HL-60 (cell line): Measurements from ENCODE around the gene HASPIN.

Experiments
- CTCF ChIP-seq: IDR thresholded peaks from one replicate; pipeline ENCODE4 v1.5.1; 2011; ENCODE audit warnings: low read length, control low read depth, inconsistent platforms; ENCODE audit not compliant: insufficient read depth
- GABPA ChIP-seq: IDR thresholded peaks from 2 replicates; pipeline ENCODE4 v1.6.1; 2012; ENCODE audit warnings: low read depth
- POLR2AphosphoS5 ChIP-seq: IDR thresholded peaks from 2 replicates; pipeline ENCODE4 v1.6.1; 2012; ENCODE audit warnings: low read depth
- REST ChIP-seq: IDR thresholded peaks from 2 replicates; pipeline ENCODE4 v1.6.1; 2012; ENCODE audit warnings: low read depth; ENCODE audit not compliant: insufficient replicate concordance

DNA sequence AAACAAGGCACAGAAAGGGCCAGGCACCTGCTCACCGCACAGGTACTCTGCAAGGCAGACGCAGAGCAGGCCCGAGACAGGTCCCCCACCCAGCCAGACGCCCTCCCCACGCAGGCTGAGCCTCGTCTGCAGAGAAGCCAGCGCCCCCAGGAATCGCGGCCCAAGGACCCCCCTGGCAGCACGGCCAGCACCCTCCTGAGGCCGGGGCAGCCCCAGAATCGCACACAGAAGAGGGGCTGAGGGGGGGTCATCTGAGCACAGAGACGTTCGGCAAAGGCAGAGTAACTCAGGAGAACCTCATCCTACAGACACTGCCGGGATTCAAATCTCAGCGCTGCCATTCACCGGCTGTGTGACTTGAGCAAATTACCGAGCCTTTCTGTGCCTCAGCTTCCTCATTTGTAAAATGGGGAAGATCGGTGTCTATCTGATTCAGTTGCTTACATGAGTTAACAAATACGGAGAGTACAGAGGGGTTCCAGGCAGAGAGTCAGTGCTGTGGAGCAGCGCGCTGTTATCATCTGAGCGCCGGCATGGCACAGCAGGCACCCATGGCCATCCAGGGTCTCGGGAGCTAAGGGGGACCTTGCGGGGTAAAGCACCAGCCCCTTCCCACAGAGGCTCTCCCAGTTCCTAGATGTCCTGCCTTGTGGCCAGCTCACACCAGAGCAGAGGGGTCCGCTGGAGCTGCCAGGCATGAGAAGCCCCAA lies 44.7 kb upstream of the HASPIN start:
- TF ChIP-seq CTCF (no peak), POLR2AphosphoS5 (no peak), GABPA (no peak), REST (no peak)
